Activated T-helper 1 cell treated with Interleukin-2 at 50 U/mL for 16 hours (primary cell): ENCODE measurements around the gene CCDC32.

Source experiments
- DNase-seq: peaks from one replicate; pipeline ENCODE4 v3.0.0-alpha.2; 2020; ENCODE audit warnings: low read depth

Gene CCDC32

GRCh38 chr15:40565333-40566238 is 744 bp upstream of the CCDC32 start:
- no peak for DNase-seq

DNA sequence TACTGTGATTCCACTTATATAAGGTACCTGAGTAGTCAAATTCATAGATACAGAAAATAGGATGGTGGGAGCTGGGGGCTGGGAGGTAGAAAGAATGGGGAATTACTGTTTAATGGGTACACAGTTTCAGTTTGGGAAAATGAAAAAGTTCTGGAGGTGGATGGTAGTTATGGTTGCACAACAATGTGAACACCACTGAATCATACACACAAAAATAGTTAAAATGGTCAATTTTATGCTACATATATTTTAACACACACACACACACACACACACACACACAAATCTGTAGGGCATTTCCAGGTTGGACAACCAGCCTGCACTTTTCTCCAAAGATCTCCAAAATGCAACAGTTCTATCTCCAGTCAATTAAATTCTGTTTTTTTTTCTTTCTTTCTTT is 1.4 kb downstream of the CCDC32 start:
- no peak for DNase-seq

DNA sequence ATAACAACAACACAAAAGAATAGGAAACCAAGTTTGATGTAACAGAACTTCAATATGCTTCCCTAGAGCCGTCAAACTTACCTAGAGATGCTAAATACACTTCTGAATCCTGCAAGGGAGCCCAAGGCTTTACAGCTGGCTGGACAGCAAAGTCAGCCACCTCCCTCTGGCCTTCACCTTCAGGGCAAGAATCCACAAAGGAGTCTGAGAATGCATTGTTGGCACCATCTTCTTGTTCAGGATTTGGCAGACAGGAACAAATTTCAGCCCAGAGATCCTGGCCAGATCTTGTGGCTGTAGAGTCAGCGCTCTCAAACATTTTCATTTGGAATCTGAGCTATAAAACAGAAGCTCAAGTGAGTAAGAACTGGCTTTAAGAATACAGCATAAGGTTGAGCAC is 2.2 kb downstream of the CCDC32 start:
- no peak for DNase-seq

- DNase-seq, result no peak
Observed at GRCh38 chr15:40558952-40559742, 5.7 kb downstream of the CCDC32 start.

DNA sequence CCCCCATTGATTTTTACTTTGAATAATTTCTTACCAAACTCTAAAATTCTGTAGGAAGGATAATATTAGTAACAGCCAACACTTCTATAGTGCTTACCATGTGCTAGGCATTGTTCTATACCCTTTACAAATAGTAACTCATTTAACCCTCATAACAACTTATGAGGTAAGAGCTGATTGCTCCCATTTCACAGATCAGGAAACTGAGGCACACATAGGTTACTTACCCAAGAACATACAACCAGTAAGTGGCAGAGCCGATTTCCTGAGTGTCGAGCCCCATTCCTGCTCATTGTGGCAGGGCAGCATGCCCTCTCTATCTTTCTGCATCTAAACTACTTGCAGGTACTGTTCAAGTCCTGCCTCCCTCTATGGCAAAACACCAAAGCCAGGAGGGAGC is 9.0 kb downstream of the CCDC32 start:
- no peak for DNase-seq

DNA sequence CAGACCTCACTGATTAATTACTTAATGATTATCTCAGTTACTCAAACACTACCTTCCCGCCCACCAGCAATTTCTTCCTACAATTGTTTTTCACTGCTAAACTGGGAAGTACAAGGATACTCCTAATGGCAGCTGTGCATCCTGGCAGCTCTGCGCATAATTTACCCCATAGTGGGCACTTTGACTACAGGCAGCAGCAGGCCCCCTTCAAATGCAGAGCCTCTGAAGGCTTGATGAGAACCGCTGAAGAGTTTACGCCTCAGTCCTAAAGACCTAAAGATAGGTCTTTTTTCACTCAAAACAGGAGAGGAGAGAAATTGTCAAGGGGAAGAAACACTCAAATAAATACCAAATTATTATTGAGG is 10.7 kb downstream of the CCDC32 start:
- no peak for DNase-seq

DNA sequence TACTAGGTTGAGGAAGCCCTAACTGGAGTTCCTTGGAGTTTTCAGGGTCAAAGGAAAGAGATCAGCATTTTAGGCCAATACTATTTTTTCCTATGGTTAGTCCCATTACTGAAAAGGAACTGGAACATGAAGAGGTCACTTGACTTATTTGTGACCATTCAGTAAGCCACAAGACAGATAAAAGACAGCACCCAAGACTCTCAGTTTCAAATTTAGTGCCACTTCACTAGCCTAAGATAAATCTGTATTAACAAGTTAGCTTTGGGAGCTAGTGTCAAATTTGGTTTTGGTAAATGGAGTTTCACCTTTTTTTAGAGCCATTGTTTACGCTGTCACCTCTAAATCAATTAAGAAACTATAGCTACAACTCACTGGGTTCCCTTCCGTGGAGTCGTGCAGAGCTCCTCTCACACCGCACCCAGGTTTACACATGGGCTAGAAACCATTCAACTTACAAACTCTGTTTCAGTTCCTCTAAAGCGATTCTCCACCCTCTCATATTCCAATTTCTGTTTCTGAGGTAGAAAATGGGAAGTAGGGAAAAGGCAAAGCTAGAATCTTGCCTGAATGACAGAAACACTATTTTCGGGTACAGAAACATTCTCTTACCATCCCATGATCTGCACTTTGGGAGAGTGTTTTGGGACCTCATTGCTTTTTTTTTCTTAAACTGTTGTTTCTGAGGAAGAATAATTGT is 14.4 kb downstream of the CCDC32 start:
- DNase-seq, result no peak

DNA sequence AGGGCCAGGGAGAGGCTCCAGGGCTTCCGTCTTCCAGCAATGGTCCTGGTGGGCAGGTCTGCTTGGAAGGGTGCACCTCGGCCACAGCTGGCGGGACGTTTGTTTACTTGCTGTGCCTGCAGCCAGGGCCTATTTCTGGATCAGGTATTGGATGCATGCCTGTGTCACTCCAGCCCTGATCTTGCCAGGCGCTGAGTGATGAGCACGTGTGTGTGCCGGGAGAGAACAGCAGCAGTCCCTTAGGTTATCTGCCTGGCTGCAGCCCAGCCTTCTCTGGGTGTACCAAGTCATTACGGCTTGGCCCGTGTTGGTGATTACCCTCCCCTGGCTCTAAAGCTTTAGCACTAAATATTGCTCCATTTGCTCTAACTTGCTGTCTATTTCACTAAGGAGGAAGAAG is 14.9 kb downstream of the CCDC32 start:
- no peak for DNase-seq

GRCh38 chr15:40548610-40549009 is 16.2 kb downstream of the CCDC32 start:
- no peak for DNase-seq

- no peak for DNase-seq
Observed at GRCh38 chr15:40545457-40545856, 19.4 kb downstream of the CCDC32 start.

- no peak for DNase-seq
Observed at GRCh38 chr15:40543631-40544294, 21.1 kb downstream of the CCDC32 start.

GRCh38 chr15:40543082-40543481 is 21.8 kb downstream of the CCDC32 start:
- DNase-seq, result no peak

DNA sequence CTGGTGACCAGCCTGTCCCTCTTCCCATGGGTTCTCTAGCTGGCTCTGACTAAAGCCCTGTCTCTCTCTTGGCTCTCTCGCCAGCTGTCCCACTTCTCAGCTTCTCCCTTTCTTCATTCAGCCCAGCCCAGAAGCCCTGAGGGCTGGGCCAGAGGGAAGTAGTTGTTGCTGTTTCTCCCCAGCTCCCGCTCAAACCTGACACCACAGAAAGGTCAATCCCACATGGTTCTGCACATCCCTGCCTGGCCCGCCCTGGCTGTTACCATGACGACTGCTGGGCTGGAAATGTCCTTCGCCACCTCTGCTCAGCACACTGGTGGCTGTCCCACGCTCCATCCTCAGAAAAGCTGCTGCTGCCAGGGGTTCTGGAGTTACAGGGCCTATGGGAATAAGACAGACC is 25.9 kb downstream of the CCDC32 start:
- no peak for DNase-seq

GRCh38 chr15:40536501-40536900 is 28.3 kb downstream of the CCDC32 start:
- no peak for DNase-seq

- DNase-seq, result no peak
Observed at GRCh38 chr15:40534371-40534770, 30.5 kb downstream of the CCDC32 start.

DNA sequence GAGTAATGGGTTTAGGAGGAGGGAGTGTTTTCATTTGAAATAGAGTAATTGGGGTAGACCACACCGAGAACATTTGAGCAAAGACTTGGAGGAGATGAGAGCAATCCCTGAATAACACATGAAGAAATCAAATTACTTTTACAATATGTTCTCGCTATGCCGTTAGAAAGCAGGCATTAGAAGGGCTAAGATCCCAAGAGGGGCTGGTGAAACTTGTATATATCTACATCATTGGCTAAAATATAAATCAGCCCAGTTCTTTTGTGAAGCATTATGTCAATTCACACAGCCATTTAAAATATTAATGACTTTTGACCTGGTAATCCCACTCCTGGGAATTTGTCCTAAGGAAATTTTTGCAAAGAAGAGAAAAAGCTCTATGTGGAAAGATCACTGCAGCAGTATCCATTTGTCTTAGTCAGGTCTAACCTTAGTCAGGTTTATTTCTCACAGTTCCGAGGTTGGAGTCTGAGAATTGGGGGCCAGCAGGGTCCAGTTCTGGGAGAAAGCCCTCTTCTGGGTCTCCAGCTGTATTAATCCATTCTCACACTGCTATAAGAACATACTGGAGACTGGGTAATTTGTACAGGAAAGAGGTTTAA is 31.0 kb downstream of the CCDC32 start:
- DNase-seq, result no peak

DNA sequence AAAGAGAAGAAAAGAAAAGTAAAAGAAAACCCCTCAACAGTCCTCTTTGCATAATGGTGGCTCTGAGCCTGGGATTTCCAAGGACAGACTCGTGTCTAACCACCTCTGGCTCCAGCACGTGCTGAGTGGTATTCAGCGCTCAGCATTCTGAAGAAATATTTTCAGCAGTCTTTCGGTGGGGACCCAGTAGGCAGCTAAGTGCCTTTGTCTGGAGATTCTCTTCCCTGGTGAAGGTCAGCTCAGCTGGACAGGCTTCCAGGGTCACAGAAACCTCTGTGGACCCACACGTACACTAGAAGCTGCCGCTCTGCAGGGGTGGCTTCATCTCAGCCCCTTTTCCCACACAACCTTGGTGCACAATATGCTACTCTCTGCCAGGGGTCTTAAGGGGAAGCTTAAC is 36.0 kb downstream of the CCDC32 start:
- DNase-seq, result no peak

DNA sequence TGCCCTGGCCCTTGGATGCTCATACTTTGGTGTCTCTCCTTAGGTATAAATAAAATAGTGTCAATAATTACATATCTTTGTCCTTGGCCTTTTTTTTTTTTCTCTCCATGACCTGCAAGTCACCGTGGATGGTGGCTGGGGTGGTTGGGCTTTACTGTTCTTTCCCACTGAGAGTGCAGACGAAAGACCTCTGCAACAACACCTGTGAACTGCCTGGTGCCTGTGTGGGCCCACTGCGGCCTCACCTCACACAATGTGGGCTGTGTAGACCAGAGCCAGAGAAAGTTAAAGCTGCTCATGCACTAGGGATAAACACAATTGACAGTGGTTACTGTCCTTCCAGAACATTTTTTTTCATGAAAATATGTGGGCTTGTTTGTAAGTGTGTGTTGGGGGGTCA is 39.0 kb downstream of the CCDC32 start:
- no peak for DNase-seq

DNA sequence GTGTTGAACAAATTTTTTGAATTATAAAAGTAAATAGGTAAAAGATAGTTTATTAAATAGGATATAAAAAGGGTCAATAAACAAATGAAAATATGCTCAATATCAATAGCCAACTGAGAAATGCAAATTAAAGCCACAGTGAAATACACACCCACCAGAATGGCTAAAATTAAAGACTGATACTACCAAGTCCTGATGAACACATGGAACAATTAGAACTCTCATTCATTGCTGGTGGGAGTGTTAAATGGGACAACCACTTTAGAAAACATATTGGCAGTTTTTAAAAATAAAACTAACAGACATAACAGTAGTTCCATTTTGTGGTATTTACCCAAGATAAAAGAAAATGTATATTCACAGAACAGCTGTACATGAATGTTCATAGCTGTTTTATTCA is 41.2 kb downstream of the CCDC32 start:
- DNase-seq, result no peak

GRCh38 chr15:40516322-40516721 is 48.5 kb downstream of the CCDC32 start:
- DNase-seq, result no peak

DNA sequence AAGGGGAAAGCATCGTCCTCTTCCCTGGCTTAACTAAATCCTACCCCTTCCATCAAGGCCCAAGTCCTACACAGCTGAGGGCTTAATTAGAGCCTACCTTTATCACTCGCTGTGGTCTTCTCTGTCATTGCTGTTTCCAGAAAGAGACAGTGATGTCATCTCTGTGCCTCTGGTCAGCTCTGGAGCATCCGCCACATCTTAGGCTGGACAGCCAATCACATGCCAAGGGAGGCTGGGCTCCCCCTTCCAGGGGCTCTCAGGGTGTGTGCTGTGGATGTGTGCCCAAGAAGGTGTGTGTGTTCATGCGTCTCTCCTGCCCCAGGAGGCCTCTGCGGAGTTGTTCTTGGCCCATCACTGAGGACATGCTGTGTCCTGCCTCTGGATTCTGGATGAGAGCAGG is 51.2 kb downstream of the CCDC32 start:
- no peak for DNase-seq

- no peak for DNase-seq
Observed at GRCh38 chr15:40512440-40512839, 52.4 kb downstream of the CCDC32 start.
